Endometrial microvascular endothelial cells (primary cell): ENCODE data around the gene LYL1. TPM values are rescaled to one million over a fixed set of nuclear protein-coding genes. Genes with fewer than 3 reads are reported as not detected.

Source experiments
- in situ Hi-C: cut with HindIII; loops from 2 replicates; pipeline ENCODE4 v1.10.0; 2017; ENCODE audit warnings: low sequenced_read_pairs, low pct_unique_long_range_greater_than_20kb; ENCODE audit errors: inconsistent ontology term
- total RNA-seq: library from RNA; depleted of rRNA; stranded (reverse); fragments of >200 nt; gene quantifications from one replicate; pipeline ENCODE4 v1.2.3, GENCODE V29; 2015; ENCODE audit errors: inconsistent ontology term

LYL1 gene
- total RNA-seq, 1 donor from 2014 or later: 135 TPM

GRCh38 chr19:13053238-13053637 lies 49.4 kb downstream of the LYL1 start:
- in situ Hi-C loops: no loop called here

- in situ Hi-C loops: no loop called here
Measured at GRCh38 chr19:13052447-13053175, 50.0 kb downstream of the LYL1 start.

GRCh38 chr19:13051557-13052165 lies 51.0 kb downstream of the LYL1 start:
- in situ Hi-C loops: no loop called here

GRCh38 chr19:13050274-13050673 lies 52.4 kb downstream of the LYL1 start:
- in situ Hi-C loops: no loop called here

Other genes with a start within 250 kb of the LYL1 start
- 35.1 TPM for gene DNASE2, start 221.4 kb downstream of the LYL1 start, total RNA-seq
- not detected for gene KLF1, start 215.7 kb downstream of the LYL1 start, total RNA-seq
- gene GCDH, start 211.7 kb downstream of the LYL1 start, total RNA-seq: 53.9 TPM
- gene SYCE2, start 183.6 kb downstream of the LYL1 start, total RNA-seq: not detected
- 91.9 TPM for gene FARSA, start 169.1 kb downstream of the LYL1 start, total RNA-seq
- gene CALR, start 164.2 kb downstream of the LYL1 start, total RNA-seq: 1,581 TPM
- 138 TPM for gene RAD23A, start 157.0 kb downstream of the LYL1 start, total RNA-seq
- 41.4 TPM for gene GADD45GIP1, start 145.6 kb downstream of the LYL1 start, total RNA-seq
- gene DAND5, start 133.3 kb downstream of the LYL1 start, total RNA-seq: not detected
- gene NFIX, start 107.4 kb downstream of the LYL1 start, total RNA-seq: 7.9 TPM
- 53.1 TPM for gene TRMT1, start 13.9 kb upstream of the LYL1 start, total RNA-seq
- 99.0 TPM for gene NACC1, start 15.4 kb upstream of the LYL1 start, total RNA-seq
- gene STX10, start 47.5 kb upstream of the LYL1 start, total RNA-seq: 75.5 TPM
- gene IER2, start 47.6 kb upstream of the LYL1 start, total RNA-seq: 93.7 TPM